Stimulated activated CD4-positive, alpha-beta T cell treated with anti-CD3 and anti-CD28 coated beads, Interleukin-15, amount 100 ng/mL, for 48 hours (primary cell): ENCODE data around the gene SORCS1.

Experiments used
- DNase-seq, 2 donors: peaks; one replicate each; pipeline ENCODE4 v3.0.0-alpha.2; 2020; ENCODE audit warnings: low read depth in 2 of 2

The SORCS1 gene

GRCh38 chr10:107163881-107164861 is at the start of gene SORCS1:
Gene SORCS1, minus strand, starts transcription at chr10:107164706.
- no peak for DNase-seq

DNA sequence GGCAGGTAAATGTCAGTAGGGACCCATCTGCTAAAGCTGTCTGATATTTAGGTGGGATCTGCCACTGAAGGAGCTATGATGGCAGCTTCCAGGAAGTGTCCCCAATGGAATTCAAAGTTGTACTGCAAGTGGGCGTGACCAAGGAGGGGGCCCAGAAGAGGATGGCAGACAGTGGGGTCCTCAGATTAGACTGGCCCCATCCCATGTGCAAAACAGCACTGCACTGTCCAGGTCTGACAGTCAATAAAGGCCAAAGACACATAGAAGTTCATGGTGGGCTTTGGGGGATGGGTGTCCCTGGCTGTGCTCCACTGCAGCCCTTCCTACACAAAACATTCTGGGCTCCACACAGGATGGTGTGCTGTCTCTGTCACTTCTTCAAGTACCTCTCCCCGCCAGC is 49.8 kb upstream of the SORCS1 start:
- DNase-seq: no peak

- no peak for DNase-seq
Observed at GRCh38 chr10:107213861-107214260, 49.4 kb upstream of the SORCS1 start.

- no peak for DNase-seq
Observed at GRCh38 chr10:107206833-107207232, 42.3 kb upstream of the SORCS1 start.

DNA sequence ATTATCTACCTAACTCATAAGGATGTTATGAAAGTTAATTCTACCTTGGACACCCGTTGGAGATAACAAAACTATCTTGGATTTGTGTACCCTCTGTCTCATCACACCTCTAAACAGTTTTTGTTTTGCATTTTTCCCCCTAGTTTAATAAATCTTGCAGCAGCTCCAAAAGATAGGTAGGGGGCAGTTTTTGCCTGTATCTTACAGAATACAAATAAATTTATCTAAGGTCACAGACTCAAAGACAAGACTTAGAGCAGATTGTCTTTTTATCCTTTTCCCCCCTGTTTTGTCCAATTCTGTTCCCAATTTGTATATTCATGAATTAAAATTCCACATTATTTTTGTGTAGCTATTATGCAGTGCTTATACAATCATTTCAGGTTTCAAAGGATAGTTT is 5.0 kb upstream of the SORCS1 start:
- DNase-seq: no peak

DNA sequence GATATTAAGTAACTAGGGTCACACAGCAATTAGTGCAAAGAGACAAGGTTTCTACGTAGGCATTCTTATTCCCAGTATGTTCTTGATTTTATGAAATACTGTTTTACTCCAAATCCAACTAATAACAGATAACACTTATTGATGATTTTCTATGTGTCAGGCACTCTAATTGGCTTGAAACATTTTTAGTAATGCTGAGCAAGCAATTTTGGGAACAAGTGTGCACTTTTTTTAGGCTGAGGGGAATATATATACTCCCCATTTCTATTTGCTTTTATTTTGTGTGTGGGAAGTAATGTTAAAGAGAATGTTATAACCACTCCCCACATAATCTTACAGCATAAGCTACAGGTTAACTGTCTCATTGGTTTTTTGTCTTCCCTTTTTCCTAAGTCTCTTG is 4.2 kb upstream of the SORCS1 start:
- DNase-seq: no peak

DNA sequence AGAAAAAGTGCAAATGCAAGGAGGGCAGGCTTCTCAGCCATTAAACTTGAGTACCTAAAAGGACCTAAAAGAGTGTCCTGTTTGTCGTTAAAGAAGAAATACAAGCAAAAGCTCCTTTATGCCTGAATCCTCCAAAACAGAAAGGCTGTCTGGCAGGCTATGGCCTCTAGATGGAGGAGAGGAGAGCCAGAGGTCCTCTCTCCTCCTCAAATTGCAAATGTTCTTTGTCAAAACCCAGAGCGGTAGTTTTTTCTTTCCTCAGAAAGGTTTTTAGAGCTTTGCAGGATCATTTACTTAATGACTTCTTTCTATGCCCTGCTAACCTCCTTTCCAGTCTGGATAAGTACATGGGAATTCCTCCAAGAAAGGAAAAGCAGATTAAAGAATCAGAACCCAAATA is 1.9 kb upstream of the SORCS1 start:
- no peak for DNase-seq

DNA sequence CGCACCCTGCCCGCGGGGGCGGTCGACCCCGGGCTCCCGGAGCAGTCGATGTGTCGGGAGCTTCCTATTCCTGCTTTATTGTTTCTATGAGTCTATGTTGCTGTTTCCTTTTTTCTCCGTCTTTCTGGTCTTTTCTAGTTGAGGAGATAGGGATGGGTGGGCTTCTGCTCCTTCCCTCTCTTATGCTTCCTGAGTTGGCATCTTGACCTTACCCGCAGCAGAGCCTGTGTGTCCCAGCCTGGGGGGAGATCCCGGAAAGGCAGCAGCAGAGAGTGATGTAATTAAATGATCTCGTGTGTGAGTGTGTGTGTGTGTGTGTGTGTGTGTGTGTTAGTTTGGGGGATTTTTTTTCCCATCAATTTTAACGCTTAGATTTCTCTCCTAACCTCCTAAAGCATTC is 486 bp upstream of the SORCS1 start:
- no peak for DNase-seq

DNA sequence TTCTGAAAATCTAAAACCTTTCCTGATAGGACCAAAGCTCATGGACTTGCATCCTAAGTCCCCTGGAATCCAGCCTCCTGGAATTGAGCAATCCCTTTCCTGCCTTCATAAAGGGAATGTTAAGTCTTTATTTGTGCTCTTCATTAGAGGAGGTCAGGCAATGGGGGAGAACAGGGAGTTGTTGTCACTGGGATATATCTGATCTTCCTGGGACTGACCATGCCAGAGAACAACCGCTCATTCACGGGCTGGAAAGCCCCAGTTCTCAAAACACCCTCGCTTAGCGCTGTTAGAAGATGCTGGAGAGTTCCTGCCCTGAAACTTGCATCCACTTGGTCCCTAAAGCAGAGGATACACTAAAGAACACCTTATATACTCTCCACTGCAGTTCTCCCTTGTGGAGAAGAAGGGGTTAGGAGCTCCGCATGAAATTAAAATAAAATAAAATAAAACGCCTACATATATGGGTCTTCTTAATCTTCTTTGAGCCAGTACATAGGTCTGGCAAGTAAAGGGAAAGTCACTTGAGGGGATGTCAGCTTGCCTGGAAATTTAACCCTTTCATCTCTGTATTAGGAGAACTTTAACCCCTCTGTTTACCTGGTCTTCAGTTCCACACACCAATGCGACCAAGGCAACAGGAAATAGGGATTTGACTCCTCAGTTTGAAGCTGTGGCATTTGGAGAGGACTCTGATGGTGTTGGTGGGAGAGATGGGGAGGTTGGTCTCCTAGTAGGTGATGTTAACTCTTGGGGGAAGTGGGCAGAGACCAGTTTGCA is 1.2 kb downstream of the SORCS1 start:
- no peak for DNase-seq

DNA sequence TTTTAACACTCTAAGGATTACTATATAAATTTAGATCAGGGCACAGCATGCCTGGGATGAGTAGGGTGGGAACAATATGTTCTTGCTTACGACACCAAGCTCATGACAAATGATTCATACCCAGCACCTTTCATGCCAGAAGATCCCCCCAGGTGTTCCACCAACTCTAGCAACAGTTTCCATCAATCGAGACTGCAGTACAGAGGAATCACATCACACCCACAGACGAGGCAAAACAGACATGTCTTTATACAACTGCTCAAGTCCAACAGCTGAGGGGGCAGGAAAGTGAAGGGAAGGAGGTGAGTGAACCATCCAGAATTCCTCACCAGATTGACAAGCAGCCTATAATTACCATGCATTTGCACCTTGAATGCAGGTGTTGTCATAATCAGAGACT is 3.6 kb downstream of the SORCS1 start:
- DNase-seq: no peak

DNA sequence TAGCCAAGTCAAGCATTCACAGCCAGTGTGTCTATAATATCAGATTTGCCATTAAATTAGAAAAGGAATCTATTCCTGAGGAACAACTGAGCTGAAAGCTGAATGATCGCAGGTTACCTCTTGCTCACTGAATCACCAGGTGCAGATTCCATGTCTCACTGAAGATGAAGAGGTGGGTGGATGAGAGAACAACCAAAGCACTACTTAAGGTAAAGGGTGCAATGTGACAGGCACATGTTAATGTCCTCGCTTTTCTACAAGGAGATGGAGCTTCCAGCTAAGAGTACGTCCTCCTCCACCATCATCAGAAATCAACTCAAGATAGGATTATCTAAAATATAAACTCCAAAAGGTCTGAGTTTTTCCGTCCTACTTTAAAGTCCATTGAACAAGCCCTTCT is 4.6 kb downstream of the SORCS1 start:
- DNase-seq: no peak

GRCh38 chr10:107157071-107157470 is 7.4 kb downstream of the SORCS1 start:
- no peak for DNase-seq

DNA sequence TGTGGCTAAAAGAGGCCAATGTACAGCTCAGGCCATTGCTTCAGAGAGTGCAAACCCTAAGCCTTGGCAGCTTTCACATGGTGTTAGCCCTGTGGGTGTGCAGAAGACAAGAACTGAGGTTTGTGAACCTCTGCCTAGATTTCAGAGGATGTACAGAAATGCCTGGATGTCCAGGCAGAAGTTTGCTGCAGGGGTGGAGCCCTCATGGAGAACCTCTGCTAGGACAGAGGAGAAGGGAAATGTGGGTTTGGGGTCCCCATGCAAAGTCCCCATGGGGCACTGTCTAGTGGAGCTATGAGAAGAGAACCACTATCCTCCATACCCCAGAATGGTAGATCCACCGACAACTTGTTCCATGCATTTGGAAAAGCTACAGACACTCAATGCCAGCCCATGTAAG is 12.4 kb downstream of the SORCS1 start:
- no peak for DNase-seq

GRCh38 chr10:107148906-107149305 is 15.6 kb downstream of the SORCS1 start:
- no peak for DNase-seq

- no peak for DNase-seq
Observed at GRCh38 chr10:107144490-107144889, 20.0 kb downstream of the SORCS1 start.

- no peak for DNase-seq
Observed at GRCh38 chr10:107141524-107142061, 22.9 kb downstream of the SORCS1 start.

DNA sequence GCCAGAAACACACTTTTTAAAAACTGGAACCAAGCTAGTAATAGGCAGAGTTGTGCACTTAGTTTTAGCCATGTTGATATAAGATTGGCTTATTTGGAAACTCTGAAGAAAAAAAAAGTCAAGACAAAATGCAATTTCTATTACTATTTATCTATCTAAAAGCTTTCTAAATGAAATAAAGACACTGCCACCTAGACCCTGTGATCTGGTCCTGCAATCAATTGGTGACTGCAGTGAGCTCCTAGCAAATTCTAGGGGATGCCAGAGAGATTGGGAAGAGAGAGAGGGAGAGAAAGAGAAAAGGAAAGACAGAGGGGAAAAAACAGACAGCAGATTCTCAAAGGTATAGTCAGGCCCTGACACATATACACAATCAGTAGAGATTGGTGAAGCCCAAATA is 25.3 kb downstream of the SORCS1 start:
- DNase-seq: no peak

GRCh38 chr10:107133656-107134055 is 30.9 kb downstream of the SORCS1 start:
- no peak for DNase-seq

- DNase-seq: no peak
Observed at GRCh38 chr10:107129000-107129399, 35.5 kb downstream of the SORCS1 start.

GRCh38 chr10:107126512-107127065 is 37.9 kb downstream of the SORCS1 start:
- DNase-seq: no peak

DNA sequence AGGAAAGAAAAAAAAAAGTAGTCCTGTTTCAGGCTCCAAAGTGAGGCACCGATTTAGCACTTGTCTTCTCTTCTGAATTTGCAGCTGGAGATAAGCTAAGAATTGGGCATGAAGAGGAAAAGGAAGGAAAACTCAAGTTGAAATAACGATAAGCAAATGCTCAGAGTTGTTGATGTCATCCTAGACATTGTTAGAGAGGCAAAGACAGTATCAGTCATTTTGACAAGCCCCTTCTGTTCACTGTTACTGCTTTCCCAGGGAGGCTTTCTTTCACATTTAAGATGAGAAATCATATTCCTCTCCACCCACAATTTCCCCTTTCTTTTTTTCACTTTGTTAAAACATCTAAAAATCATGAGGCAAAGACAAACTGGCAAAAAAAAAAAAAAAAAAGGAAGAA is 41.8 kb downstream of the SORCS1 start:
- no peak for DNase-seq

DNA sequence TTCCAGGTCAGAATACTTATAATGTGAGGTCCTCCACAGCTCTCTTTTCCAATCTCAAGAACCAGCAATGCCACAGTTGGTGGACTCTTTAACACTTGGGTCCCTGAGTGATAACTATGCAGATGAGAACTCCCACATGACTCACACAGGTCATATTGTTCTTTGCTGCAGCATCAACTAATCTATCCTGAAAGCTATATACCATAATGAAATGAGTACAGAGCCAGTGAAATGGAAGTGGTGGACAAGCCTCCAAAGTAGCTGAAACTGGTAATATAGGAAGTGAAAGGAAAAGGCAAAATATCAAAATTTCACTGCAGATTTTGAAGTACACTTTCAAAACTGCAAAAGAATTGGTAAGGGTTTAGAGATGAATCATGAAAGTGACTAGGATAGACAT is 45.6 kb downstream of the SORCS1 start:
- DNase-seq: no peak
